Liver (tissue), 9 donors: ENCODE results near the gene MLN. TPM values are rescaled to one million over a fixed set of nuclear protein-coding genes. Genes with fewer than 3 reads are reported as not detected.

ENCODE experiments used
- DNase-seq: peaks from one replicate; pipeline ENCODE4 v3.0.0-alpha.2; 2017; ENCODE audit warnings: low spot score
- H3K27ac ChIP-seq, 2 donors: one replicate each; pipeline ENCODE4 v1.7.0; 2013; ENCODE audit warnings: inconsistent platforms in 2 of 2, low read length in 2 of 2, control low read depth in 1 of 2, low read depth in 1 of 2, mild to moderate bottlenecking in 1 of 2
- H3K27me3 ChIP-seq, 4 donors: one replicate each; pipeline versions ENCODE4 v1.6.1 to v1.7.0; 2013; ENCODE audit warnings: low read length in 3 of 4, inconsistent platforms in 1 of 4, mild to moderate bottlenecking in 1 of 4, moderate library complexity in 1 of 4; ENCODE audit not compliant: control insufficient read depth in 4 of 4, insufficient read depth in 4 of 4
- H3K36me3 ChIP-seq, 4 donors: one replicate each; pipeline versions ENCODE4 v1.6.1 to v1.7.0; 2013; ENCODE audit warnings: low read length in 3 of 4, mild to moderate bottlenecking in 3 of 4, low read depth in 1 of 4, moderate library complexity in 1 of 4; ENCODE audit not compliant: control insufficient read depth in 4 of 4, insufficient read depth in 3 of 4
- H3K4me1 ChIP-seq, 4 donors: one replicate each; pipeline versions ENCODE4 v1.6.1 to v1.7.0; 2013; ENCODE audit warnings: low read length in 3 of 4, mild to moderate bottlenecking in 3 of 4, moderate library complexity in 1 of 4; ENCODE audit not compliant: control insufficient read depth in 4 of 4, insufficient read depth in 4 of 4
- H3K4me3 ChIP-seq, 3 donors: one replicate each; pipeline versions ENCODE4 v1.6.1 to v1.7.0; 2013; ENCODE audit warnings: low read length in 3 of 3, control low read depth in 1 of 3, low read depth in 1 of 3, mild to moderate bottlenecking in 1 of 3
- H3K9ac ChIP-seq, 2 donors: one replicate each; pipeline ENCODE4 v1.7.0; 2013; ENCODE audit warnings: low read length in 2 of 2, mild to moderate bottlenecking in 2 of 2, moderate library complexity in 2 of 2, control low read depth in 1 of 2, low read depth in 1 of 2
- H3K9me3 ChIP-seq, 4 donors: one replicate each; pipeline versions ENCODE4 v1.6.1 to v1.7.0; 2013; ENCODE audit warnings: low read length in 3 of 4; ENCODE audit not compliant: control insufficient read depth in 4 of 4
- ATF3 ChIP-seq: IDR thresholded peaks from 2 replicates; pipeline ENCODE4 v1.6.1; 2016; ENCODE audit warnings: antibody characterized with exemption
- CTCF ChIP-seq: fragments of 150-350 bp; IDR thresholded peaks from 2 replicates; pipeline ENCODE4 v1.5.1; 2017; ENCODE audit warnings: improper control_type of control experiment, low read depth, low read length; ENCODE audit not compliant: missing input control
- EGR1 ChIP-seq, 2 donors: IDR thresholded peaks; 2 replicates each; pipeline ENCODE4 v1.6.1; 2016 to 2018; ENCODE audit warnings: antibody characterized with exemption in 2 of 2, low read depth in 2 of 2
- FOXA1 ChIP-seq: IDR thresholded peaks from 2 replicates; pipeline ENCODE4 v1.6.1; 2016; ENCODE audit warnings: antibody characterized with exemption
- FOXA2 ChIP-seq: IDR thresholded peaks from 2 replicates; pipeline ENCODE4 v1.6.1; 2016; ENCODE audit warnings: antibody characterized with exemption
- GABPA ChIP-seq, 2 donors: IDR thresholded peaks in 1 of 2; conservative IDR thresholded peaks in 1 of 2; 2 replicates each; pipeline ENCODE4 v1.6.1; 2016; ENCODE audit warnings: antibody characterized with exemption in 2 of 2, mild to moderate bottlenecking in 1 of 2, moderate library complexity in 1 of 2
- HNF4A ChIP-seq, 2 donors: conservative IDR thresholded peaks; 2 replicates each; pipeline ENCODE4 v1.6.1; 2016; ENCODE audit warnings: antibody characterized with exemption in 2 of 2, mild to moderate bottlenecking in 2 of 2
- HNF4G ChIP-seq: IDR thresholded peaks from 2 replicates; pipeline ENCODE4 v1.6.1; 2016; ENCODE audit warnings: antibody characterized with exemption
- JUND ChIP-seq, 2 donors: IDR thresholded peaks; 2 replicates each; pipeline ENCODE4 v1.6.1; 2016; ENCODE audit warnings: antibody characterized with exemption in 2 of 2
- MAX ChIP-seq: IDR thresholded peaks from 2 replicates; pipeline ENCODE4 v1.6.1; 2016; ENCODE audit warnings: antibody characterized with exemption
- NR2F2 ChIP-seq: IDR thresholded peaks from 2 replicates; pipeline ENCODE4 v1.6.1; 2016; ENCODE audit warnings: antibody characterized with exemption
- RAD21 ChIP-seq, 2 donors: IDR thresholded peaks; 2 replicates each; pipeline ENCODE4 v1.6.1; 2016; ENCODE audit warnings: antibody characterized with exemption in 2 of 2, mild to moderate bottlenecking in 2 of 2
- REST ChIP-seq: IDR thresholded peaks from 2 replicates; pipeline ENCODE4 v1.6.1; 2016; ENCODE audit warnings: antibody characterized with exemption, mild to moderate bottlenecking
- RXRA ChIP-seq, 2 donors: IDR thresholded peaks; 2 replicates each; pipeline ENCODE4 v1.6.1; 2017 to 2018; ENCODE audit warnings: antibody characterized with exemption in 2 of 2, mild to moderate bottlenecking in 1 of 2
- SP1 ChIP-seq: IDR thresholded peaks from 2 replicates; pipeline ENCODE4 v1.6.1; 2018; ENCODE audit warnings: antibody characterized with exemption, mild to moderate bottlenecking
- TAF1 ChIP-seq: conservative IDR thresholded peaks from 2 replicates; pipeline ENCODE4 v1.6.1; 2016; ENCODE audit warnings: antibody characterized with exemption, mild to moderate bottlenecking
- YY1 ChIP-seq: IDR thresholded peaks from 2 replicates; pipeline ENCODE4 v1.6.1; 2016; ENCODE audit warnings: antibody characterized with exemption, mild to moderate bottlenecking
- ZBTB33 ChIP-seq: IDR thresholded peaks from 2 replicates; pipeline ENCODE4 v1.6.1; 2016; ENCODE audit warnings: antibody characterized with exemption
- WGBS: extraction: QIAGEN DNeasy Blood & Tissue Kit; methylation state at CpG from one replicate; pipeline ENCODE4 v1.1.7; 2013; 5-methylcytosine and 5-hydroxymethylcytosine counted together
- polyA plus RNA-seq, 2 donors: library from polyadenylated mRNA; stranded (reverse) in 1 of 2; unstranded in 1 of 2; fragments of 200-250 nt in 1 of 2; fragments of >200 nt in 1 of 2; fragmentation: Nextera tagmentation in 1 of 2; extraction: Ambion mirVana in 1 of 2; gene quantifications; one replicate each; pipeline versions ENCODE4 v1.2.1 to v1.2.3, GENCODE V29; 2013 to 2015
- total RNA-seq, 2 donors: library from RNA; depleted of rRNA; stranded (reverse); fragments of >200 nt; gene quantifications; one replicate each; pipeline ENCODE4 v1.2.3, GENCODE V29; 2014
- donor health status: healthy.
- donor health status: healthy.
- donor health status: healthy.
- donor health status: healthy.
- donor health status: healthy.

MLN gene
- total and polyA plus RNA-seq, 4 donors = not detected

GRCh38 chr6:33841868-33842267 lies 38.1 kb upstream of the MLN start:
- 97% methylated on average over 4 of the region's 4 CpGs for whole genome bisulfite sequencing
- Histone ChIP-seq H3K36me3 (no peaks in the 10 kb centered on the region), H3K9me3 (peaks cover 0 to 5% (median 0%) of the 10 kb centered on the region in 4 donors), H3K27me3 (no peaks in the 10 kb centered on the region), H3K9ac (no peak overlapping the region), H3K27ac (no peak overlapping the region), H3K4me1 (peaks cover 2 to 4% (median 3%) of the 10 kb centered on the region in 4 donors), H3K4me3 (no peak overlapping the region)
- no peak for TF ChIP-seq SP1
- no peak for TF ChIP-seq HNF4A (conservative IDR thresholded peaks at IDR 0.05)
- TF ChIP-seq TAF1 = no peak
- TF ChIP-seq RAD21 (IDR thresholded peaks at IDR 0.05) = no peak
- no peak for TF ChIP-seq NR2F2
- no peak for TF ChIP-seq MAX
- no peak for TF ChIP-seq EGR1 (IDR thresholded peaks at IDR 0.05; ENCODE audit: low read depth in 2 of 2)
- no peak for TF ChIP-seq GABPA (IDR thresholded peaks at IDR 0.05 in 1 of 2, conservative IDR thresholded peaks at IDR 0.05 in 1 of 2)
- TF ChIP-seq FOXA2 = no peak
- no peak for TF ChIP-seq JUND (IDR thresholded peaks at IDR 0.05)
- TF ChIP-seq YY1 = no peak
- TF ChIP-seq HNF4G = no peak
- no peak for TF ChIP-seq ATF3
- TF ChIP-seq FOXA1 = no peak
- no peak for DNase-seq

GRCh38 chr6:33841070-33841469 lies 37.3 kb upstream of the MLN start:
- H3K4me1 ChIP-seq = peaks cover 2 to 4% (median 3%) of the 10 kb centered on the region in 4 donors
- H3K27me3 ChIP-seq = no peaks in the 10 kb centered on the region
- TF ChIP-seq ATF3 (no peak), ZBTB33 (no peak), FOXA1 (no peak), TAF1 (no peak), EGR1 (IDR thresholded peaks at IDR 0.05; ENCODE audit: low read depth in 2 of 2) (no peak), RXRA (IDR thresholded peaks at IDR 0.05) (no peak), CTCF (no peak), JUND (IDR thresholded peaks at IDR 0.05) (no peak), REST (no peak), MAX (no peak), RAD21 (IDR thresholded peaks at IDR 0.05) (no peak), HNF4A (conservative IDR thresholded peaks at IDR 0.05) (no peak), YY1 (no peak), FOXA2 (no peak), SP1 (no peak), GABPA (IDR thresholded peaks at IDR 0.05 in 1 of 2, conservative IDR thresholded peaks at IDR 0.05 in 1 of 2) (no peak)
- no peaks in the 10 kb centered on the region for H3K36me3 ChIP-seq
- no peak for DNase-seq
- H3K9ac ChIP-seq = no peak overlapping the region
- H3K4me3 ChIP-seq = no peak overlapping the region
- no peak overlapping the region for H3K27ac ChIP-seq
- peaks cover 0 to 6% (median 0%) of the 10 kb centered on the region in 4 donors for H3K9me3 ChIP-seq
- 95% methylated on average over 3 of the region's 3 CpGs for WGBS
